ENCODE data around the gene IPO11. TPM values are rescaled to one million over a fixed set of nuclear protein-coding genes. Genes with fewer than 3 reads are reported as not detected.

The IPO11 gene
- total and polyA plus RNA-seq, 2 donors = 15.8 to 53.6 TPM

GRCh38 chr5:62575066-62575465 is 162.5 kb downstream of the IPO11 start:
- H3K36me3 ChIP-seq (ENCODE audit: insufficient read depth) = peaks cover 2% of the 10 kb centered on the region
- H3K27ac ChIP-seq (ENCODE audit: low read depth) = no peak overlapping the region
- no peaks in the 10 kb centered on the region for H3K4me1 ChIP-seq (ENCODE audit: insufficient read depth)
- no peak overlapping the region for H3K4me3 ChIP-seq (ENCODE audit: low read depth, low read length)
- DNase-seq (ENCODE audit: extremely low spot score) = no peak
- 83% methylated on average over 2 of the region's 2 CpGs for WGBS

DNA sequence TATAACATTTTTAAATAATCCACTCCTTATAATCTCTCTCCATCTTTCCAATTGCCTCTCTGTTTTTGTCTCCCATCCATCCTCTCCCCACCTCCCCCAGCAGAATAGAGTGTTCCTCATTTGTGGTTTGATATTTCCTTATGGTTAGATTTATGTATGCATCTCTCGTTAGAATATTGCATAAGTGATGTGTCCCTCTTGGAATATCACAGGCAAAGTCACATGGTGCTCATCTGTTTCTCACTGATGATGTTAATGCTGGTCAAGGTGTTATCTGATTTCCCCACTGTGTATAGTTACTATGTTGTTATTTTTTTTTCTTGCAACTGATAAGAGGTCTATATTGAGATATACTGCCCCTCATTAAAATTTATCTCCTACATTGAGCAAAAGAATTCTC is 162.9 kb downstream of the IPO11 start:
- peaks cover 2% of the 10 kb centered on the region for H3K36me3 ChIP-seq (ENCODE audit: insufficient read depth)
- no peaks in the 10 kb centered on the region for H3K4me1 ChIP-seq (ENCODE audit: insufficient read depth)
- H3K27ac ChIP-seq (ENCODE audit: low read depth) = no peak overlapping the region
- H3K4me3 ChIP-seq (ENCODE audit: low read depth, low read length) = no peak overlapping the region
- 73% methylated on average over 1 of the region's 1 CpG for WGBS
- no peak for DNase-seq (ENCODE audit: extremely low spot score)

DNA sequence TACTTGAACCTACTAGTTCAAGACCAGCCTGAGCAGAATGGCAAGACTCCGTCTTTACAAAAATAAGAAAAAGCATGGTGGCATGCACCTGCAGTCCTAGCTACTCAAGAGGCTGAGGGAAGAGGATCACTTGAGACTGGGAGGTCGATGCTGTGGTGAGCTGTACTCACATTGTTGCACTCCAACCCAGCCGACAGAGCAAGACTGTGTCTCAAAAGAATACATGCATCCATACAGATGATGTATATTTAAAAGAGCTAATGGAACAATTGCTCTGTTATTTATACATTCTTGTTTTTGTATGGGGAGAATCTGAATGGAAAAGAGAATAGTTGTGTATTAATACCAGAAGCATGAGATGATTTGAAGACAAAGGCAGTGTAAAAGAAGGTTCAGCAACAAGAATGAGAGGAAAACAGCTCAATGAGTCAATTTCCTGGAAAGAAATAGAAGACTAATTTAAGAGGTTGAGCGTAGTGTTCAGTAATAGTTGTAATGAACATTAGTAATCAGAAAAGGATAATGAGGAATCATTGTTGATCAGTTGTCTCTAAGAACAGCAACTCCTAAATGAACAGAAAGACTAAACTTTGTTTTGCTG is 164.1 kb downstream of the IPO11 start:
- H3K4me3 ChIP-seq (ENCODE audit: low read depth, low read length) = no peak overlapping the region
- H3K4me1 ChIP-seq (ENCODE audit: insufficient read depth) = no peaks in the 10 kb centered on the region
- no peak overlapping the region for H3K27ac ChIP-seq (ENCODE audit: low read depth)
- peaks cover 2% of the 10 kb centered on the region for H3K36me3 ChIP-seq (ENCODE audit: insufficient read depth)
- no peak for DNase-seq (ENCODE audit: extremely low spot score)
- 92% methylated on average over 4 of the region's 4 CpGs for WGBS

- H3K27ac ChIP-seq (ENCODE audit: low read depth) = no peak overlapping the region
- H3K4me1 ChIP-seq (ENCODE audit: insufficient read depth) = no peaks in the 10 kb centered on the region
- peaks cover 2% of the 10 kb centered on the region for H3K36me3 ChIP-seq (ENCODE audit: insufficient read depth)
- no peak for DNase-seq (ENCODE audit: extremely low spot score)
- 95% methylated on average over 1 of the region's 1 CpG for WGBS
- no peak overlapping the region for H3K4me3 ChIP-seq (ENCODE audit: low read depth, low read length)
These were observed 164.9 kb downstream of the IPO11 start for GRCh38 chr5:62577488-62577887.

GRCh38 chr5:62578540-62578939 is 166.0 kb downstream of the IPO11 start, which contains the start of gene LRRC70:
LRRC70 (plus strand) TSS chr5:62578819; CDS start chr5:62579439, 620 bp downstream.
- Histone ChIP-seq H3K27ac (ENCODE audit: low read depth) (no peak within 1 kb of the TSS), H3K36me3 (ENCODE audit: insufficient read depth) (peaks cover 2% of the 10 kb centered on the region), H3K4me1 (ENCODE audit: insufficient read depth) (no peaks in the 10 kb centered on the region), H3K4me3 (ENCODE audit: low read depth, low read length) (no peak within 1 kb of the TSS)
- no peak for DNase-seq (ENCODE audit: extremely low spot score)
- 58% methylated on average over 4 of the region's 4 CpGs for WGBS

DNA sequence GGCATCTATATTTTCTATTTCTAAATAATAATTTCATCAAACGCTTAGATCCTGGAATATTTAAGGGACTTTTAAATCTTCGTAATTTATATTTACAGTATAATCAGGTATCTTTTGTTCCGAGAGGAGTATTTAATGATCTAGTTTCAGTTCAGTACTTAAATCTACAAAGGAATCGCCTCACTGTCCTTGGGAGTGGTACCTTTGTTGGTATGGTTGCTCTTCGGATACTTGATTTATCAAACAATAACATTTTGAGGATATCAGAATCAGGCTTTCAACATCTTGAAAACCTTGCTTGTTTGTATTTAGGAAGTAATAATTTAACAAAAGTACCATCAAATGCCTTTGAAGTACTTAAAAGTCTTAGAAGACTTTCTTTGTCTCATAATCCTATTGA is 167.2 kb downstream of the IPO11 start:
- no peak for DNase-seq (ENCODE audit: extremely low spot score)
- Histone ChIP-seq H3K4me1 (ENCODE audit: insufficient read depth) (no peaks in the 10 kb centered on the region), H3K4me3 (ENCODE audit: low read depth, low read length) (no peak overlapping the region), H3K27ac (ENCODE audit: low read depth) (no peak overlapping the region), H3K36me3 (ENCODE audit: insufficient read depth) (peaks cover 2% of the 10 kb centered on the region)
- 86% methylated on average over 5 of the region's 5 CpGs for WGBS

DNA sequence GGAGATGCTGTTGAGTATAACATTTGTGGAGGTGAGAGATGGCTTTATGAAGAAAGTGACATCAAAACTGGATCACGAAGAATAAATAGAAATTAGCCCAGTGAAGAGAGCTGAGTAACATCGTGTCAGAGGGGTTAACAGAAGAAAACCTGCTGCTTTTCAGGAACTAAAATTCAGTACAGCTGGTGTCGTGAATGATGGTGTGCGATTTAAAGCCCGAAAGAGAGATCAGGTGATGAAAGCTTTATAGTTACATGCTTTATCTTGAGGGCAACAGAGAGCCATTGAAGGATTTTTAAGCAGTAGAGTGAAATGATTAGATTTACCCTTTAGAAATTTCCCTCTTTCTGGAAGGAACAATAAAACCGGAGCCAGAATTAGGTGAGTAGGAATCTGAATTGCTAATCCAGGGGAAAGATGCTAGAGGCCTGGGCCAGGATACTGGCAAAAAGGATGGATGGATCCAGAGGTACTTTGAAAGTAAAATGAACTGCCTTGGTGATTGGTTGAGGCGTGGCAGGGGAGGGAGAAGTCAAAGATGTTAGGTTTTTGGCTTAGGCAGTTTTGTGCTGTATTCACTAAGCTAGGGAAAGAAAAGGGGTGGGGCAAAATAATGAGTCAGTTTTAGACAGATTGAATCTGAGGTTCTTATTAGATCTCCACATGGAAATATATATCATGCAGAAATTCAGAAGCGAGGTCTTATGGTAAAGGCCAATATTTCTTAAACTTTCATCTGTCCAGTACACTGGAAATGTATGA is 169.5 kb downstream of the IPO11 start:
- Histone ChIP-seq H3K27ac (ENCODE audit: low read depth) (no peak overlapping the region), H3K4me3 (ENCODE audit: low read depth, low read length) (no peak overlapping the region), H3K4me1 (ENCODE audit: insufficient read depth) (no peaks in the 10 kb centered on the region), H3K36me3 (ENCODE audit: insufficient read depth) (no peaks in the 10 kb centered on the region)
- DNase-seq (ENCODE audit: extremely low spot score) = no peak
- WGBS = 51% methylated on average over 8 of the region's 8 CpGs

- 97% methylated on average over 3 of the region's 3 CpGs for WGBS
These were observed 171.8 kb downstream of the IPO11 start for GRCh38 chr5:62584391-62584790.

GRCh38 chr5:62585306-62585705 is 172.7 kb downstream of the IPO11 start:
- H3K27ac ChIP-seq (ENCODE audit: low read depth) = no peak overlapping the region
- no peak overlapping the region for H3K4me3 ChIP-seq (ENCODE audit: low read depth, low read length)
- no peaks in the 10 kb centered on the region for H3K36me3 ChIP-seq (ENCODE audit: insufficient read depth)
- DNase-seq (ENCODE audit: extremely low spot score) = no peak
- 80% methylated on average over 2 of the region's 2 CpGs for WGBS
- no peaks in the 10 kb centered on the region for H3K4me1 ChIP-seq (ENCODE audit: insufficient read depth)

More at GRCh38 chr5:62584391-62584790, 171.8 kb downstream of the IPO11 start:
- H3K4me3 ChIP-seq (ENCODE audit: low read depth, low read length) = no peak overlapping the region
- H3K27ac ChIP-seq (ENCODE audit: low read depth) = no peak overlapping the region
- H3K4me1 ChIP-seq (ENCODE audit: insufficient read depth) = no peaks in the 10 kb centered on the region
- no peaks in the 10 kb centered on the region for H3K36me3 ChIP-seq (ENCODE audit: insufficient read depth)
- no peak for DNase-seq (ENCODE audit: extremely low spot score)

DNA sequence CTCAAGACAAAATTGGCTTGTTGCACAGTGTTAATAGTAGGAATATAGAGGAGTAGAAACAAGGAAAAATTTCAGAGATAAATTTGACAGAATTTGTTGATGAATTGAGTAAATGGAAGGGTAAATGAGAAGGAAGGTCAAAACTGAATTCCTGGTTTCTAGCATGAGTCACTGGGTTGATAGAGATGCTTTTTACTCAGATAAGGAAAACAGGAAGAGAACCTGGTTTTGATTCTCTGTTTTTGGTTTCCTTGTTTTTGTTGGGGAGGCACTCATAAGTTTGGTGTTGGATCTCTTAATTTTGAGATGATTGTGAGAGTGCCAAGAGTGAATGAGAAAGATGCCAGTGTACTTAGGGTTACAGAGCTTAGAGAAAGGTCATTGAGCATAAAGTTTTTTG is 173.2 kb downstream of the IPO11 start:
- H3K27ac ChIP-seq (ENCODE audit: low read depth) = no peak overlapping the region
- no peaks in the 10 kb centered on the region for H3K36me3 ChIP-seq (ENCODE audit: insufficient read depth)
- H3K4me3 ChIP-seq (ENCODE audit: low read depth, low read length) = no peak overlapping the region
- DNase-seq (ENCODE audit: extremely low spot score) = no peak
- H3K4me1 ChIP-seq (ENCODE audit: insufficient read depth) = no peaks in the 10 kb centered on the region

GRCh38 chr5:62587737-62588136 is 175.2 kb downstream of the IPO11 start:
- Histone ChIP-seq H3K36me3 (ENCODE audit: insufficient read depth) (no peaks in the 10 kb centered on the region), H3K4me1 (ENCODE audit: insufficient read depth) (no peaks in the 10 kb centered on the region), H3K4me3 (ENCODE audit: low read depth, low read length) (no peak overlapping the region), H3K27ac (ENCODE audit: low read depth) (no peak overlapping the region)
- DNase-seq (ENCODE audit: extremely low spot score) = no peak
- 81% methylated on average over 3 of the region's 3 CpGs for WGBS

GRCh38 chr5:62588668-62589067 is 176.1 kb downstream of the IPO11 start:
- Histone ChIP-seq H3K36me3 (ENCODE audit: insufficient read depth) (no peaks in the 10 kb centered on the region), H3K4me1 (ENCODE audit: insufficient read depth) (no peaks in the 10 kb centered on the region), H3K27ac (ENCODE audit: low read depth) (no peak overlapping the region), H3K4me3 (ENCODE audit: low read depth, low read length) (no peak overlapping the region)
- 84% methylated on average over 4 of the region's 4 CpGs for WGBS
- no peak for DNase-seq (ENCODE audit: extremely low spot score)

DNA sequence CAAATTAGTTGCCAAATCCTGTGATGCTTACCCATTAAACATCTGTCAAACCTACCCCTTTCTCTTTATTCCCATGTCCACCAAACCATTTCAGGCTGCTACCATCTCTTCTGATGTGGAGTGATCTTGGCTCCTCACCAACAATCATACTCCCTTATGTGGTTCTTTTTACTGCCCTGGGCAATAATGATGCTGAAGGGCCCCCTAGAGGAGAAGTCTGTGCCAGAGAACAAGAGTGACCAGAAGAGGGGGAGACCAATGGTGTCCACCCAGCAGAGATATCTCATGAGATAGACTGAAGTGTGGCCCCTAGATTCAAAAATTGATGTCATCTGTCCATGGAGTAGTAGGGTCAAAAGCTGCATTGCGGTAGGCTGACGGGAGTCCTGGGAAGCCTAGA is 176.9 kb downstream of the IPO11 start:
- no peak overlapping the region for H3K4me3 ChIP-seq (ENCODE audit: low read depth, low read length)
- DNase-seq (ENCODE audit: extremely low spot score) = no peak
- no peak overlapping the region for H3K27ac ChIP-seq (ENCODE audit: low read depth)
- H3K4me1 ChIP-seq (ENCODE audit: insufficient read depth) = no peaks in the 10 kb centered on the region
- no peaks in the 10 kb centered on the region for H3K36me3 ChIP-seq (ENCODE audit: insufficient read depth)
- WGBS = 96% methylated on average over 2 of the region's 2 CpGs

DNA sequence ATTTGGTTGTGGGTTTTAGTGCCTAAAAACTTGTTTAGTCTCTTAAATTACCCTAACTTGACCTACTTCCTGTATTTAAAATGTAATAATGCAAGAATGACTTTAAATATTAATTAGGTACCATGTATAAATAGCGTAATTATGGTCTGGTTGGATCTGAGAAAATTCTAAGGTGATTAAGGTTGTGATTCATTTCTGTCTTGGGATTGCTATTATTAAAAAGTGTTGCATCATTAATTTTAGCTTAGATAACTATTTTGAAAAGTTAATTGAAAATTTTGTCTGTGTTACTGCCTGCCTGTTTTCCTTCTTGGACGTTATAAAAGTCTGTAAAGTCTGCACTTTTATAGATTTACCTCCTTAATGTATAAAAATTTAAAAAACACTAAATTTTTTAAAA is 177.8 kb downstream of the IPO11 start:
- Histone ChIP-seq H3K27ac (ENCODE audit: low read depth) (no peak overlapping the region), H3K4me3 (ENCODE audit: low read depth, low read length) (no peak overlapping the region), H3K4me1 (ENCODE audit: insufficient read depth) (no peaks in the 10 kb centered on the region), H3K36me3 (ENCODE audit: insufficient read depth) (no peaks in the 10 kb centered on the region)
- 95% methylated on average over 2 of the region's 2 CpGs for WGBS
- DNase-seq (ENCODE audit: extremely low spot score) = no peak
